Kidney epithelial cell (primary cell): ENCODE data around the gene ARMH4. TPM values are rescaled to one million over a fixed set of nuclear protein-coding genes. Genes with fewer than 3 reads are reported as not detected.

Source experiments
- DNase-seq: peaks from one replicate; pipeline ENCODE4 v3.0.0-alpha.2; 2010; ENCODE audit warnings: low read depth
- H3K27me3 ChIP-seq: 2 replicates; pipeline ENCODE4 v1.6.0; 2011; ENCODE audit warnings: low read length; ENCODE audit not compliant: control insufficient read depth, insufficient read depth
- H3K36me3 ChIP-seq: 2 replicates; pipeline ENCODE4 v1.5.1; 2011; ENCODE audit warnings: low read length; ENCODE audit not compliant: control insufficient read depth, insufficient read depth
- H3K4me3 ChIP-seq: 2 replicates; pipeline ENCODE4 v1.5.1; 2011; ENCODE audit warnings: low read depth, mild to moderate bottlenecking, control low read depth, low read length
- CTCF ChIP-seq: IDR thresholded peaks from 2 replicates; pipeline ENCODE4 v1.5.1; 2011; ENCODE audit warnings: mild to moderate bottlenecking, moderate library complexity, low read length, control low read depth, inconsistent platforms; ENCODE audit not compliant: insufficient read depth, poor library complexity, severe bottlenecking
- total RNA-seq: library from RNA; depleted of rRNA; stranded (reverse); fragments of >200 nt; gene quantifications from 2 replicates; pipeline ENCODE4 v1.2.3, GENCODE V29; 2015

Gene ARMH4
- total RNA-seq, 1 donor from 2014 or later = 4.1 TPM

- H3K4me3 ChIP-seq = no peak overlapping the region
- DNase-seq = no peak
- H3K36me3 ChIP-seq = no peaks in the 10 kb centered on the region
- TF ChIP-seq CTCF = peak; percentile 13
- H3K27me3 ChIP-seq = no peaks in the 10 kb centered on the region
These were observed 189.5 kb downstream of the ARMH4 start for GRCh38 chr14:57962325-57963035.

- no peak overlapping the region for H3K4me3 ChIP-seq
- H3K36me3 ChIP-seq = no peaks in the 10 kb centered on the region
- no peaks in the 10 kb centered on the region for H3K27me3 ChIP-seq
- TF ChIP-seq CTCF = no peak
- no peak for DNase-seq
These were observed 190.3 kb downstream of the ARMH4 start for GRCh38 chr14:57961786-57962060.

GRCh38 chr14:57960946-57961785 is 190.8 kb downstream of the ARMH4 start:
- H3K36me3 ChIP-seq = no peaks in the 10 kb centered on the region
- no peak for DNase-seq
- H3K4me3 ChIP-seq = no peak overlapping the region
- TF ChIP-seq CTCF = no peak
- H3K27me3 ChIP-seq = no peaks in the 10 kb centered on the region

- no peak for TF ChIP-seq CTCF
- peak; percentile 5 for DNase-seq
These were observed 194.6 kb downstream of the ARMH4 start for GRCh38 chr14:57957441-57957840.

More at GRCh38 chr14:57957441-57957840, 194.6 kb downstream of the ARMH4 start:
- no peak overlapping the region for H3K4me3 ChIP-seq
- H3K36me3 ChIP-seq = no peaks in the 10 kb centered on the region
- no peaks in the 10 kb centered on the region for H3K27me3 ChIP-seq

Other genes starting within 250 kb of the ARMH4 start
- gene ACTR10, start 47.9 kb upstream of the ARMH4 start, total RNA-seq = 83.6 and 137 TPM in 2 replicates
- gene PSMA3, start 92.6 kb upstream of the ARMH4 start, total RNA-seq = 129 and 160 TPM in 2 replicates
- gene ARID4A, start 146.3 kb upstream of the ARMH4 start, total RNA-seq = 4.4 and 4.6 TPM in 2 replicates
- not detected in 2 replicates for gene TOMM20L, start 243.7 kb upstream of the ARMH4 start, total RNA-seq